HepG2 (cell line): Measurements from ENCODE around the gene PKLR. TPM values are rescaled to one million over a fixed set of nuclear protein-coding genes. Genes with fewer than 3 reads are reported as not detected.

Experiments used
- ARHGAP35 ChIP-seq: sonication (generic); formaldehyde crosslinking; IDR thresholded peaks from 2 replicates; pipeline ENCODE4 v1.9.0; 2022; ENCODE audit warnings: mild to moderate bottlenecking, inconsistent platforms, moderate library complexity, missing genetic modification reagents, borderline replicate concordance
- MEIS2 ChIP-seq: sonication (generic); formaldehyde crosslinking; IDR thresholded peaks from 2 replicates; pipeline ENCODE4 v1.9.0; 2021; ENCODE audit warnings: mild to moderate bottlenecking, missing genetic modification reagents
- TBX2 ChIP-seq: sonication (generic); formaldehyde crosslinking; IDR thresholded peaks from 2 replicates; pipeline ENCODE4 v1.5.0; 2020; ENCODE audit warnings: missing genetic modification reagents, mild to moderate bottlenecking, borderline replicate concordance
- ZFY ChIP-seq: sonication (generic); formaldehyde crosslinking; IDR thresholded peaks from 2 replicates; pipeline ENCODE4 v1.4.0; 2020; ENCODE audit warnings: missing genetic modification reagents
- ZNF143 ChIP-seq: sonication (generic); formaldehyde crosslinking; IDR thresholded peaks from 2 replicates; pipeline ENCODE4 v1.4.0; 2020; ENCODE audit warnings: missing genetic modification reagents
- ZNF160 ChIP-seq: sonication (generic); formaldehyde crosslinking; IDR thresholded peaks from 2 replicates; pipeline ENCODE4 v1.8.0; 2022; ENCODE audit warnings: mild to moderate bottlenecking, inconsistent platforms, missing genetic modification reagents
- ZNF30 ChIP-seq: sonication (generic); formaldehyde crosslinking; IDR thresholded peaks from 2 replicates; pipeline ENCODE4 v1.5.0; 2020; ENCODE audit warnings: mild to moderate bottlenecking, missing genetic modification reagents
- ZNF484 ChIP-seq: sonication (generic); formaldehyde crosslinking; IDR thresholded peaks from 2 replicates; pipeline ENCODE4 v1.5.1; 2020; ENCODE audit warnings: mild to moderate bottlenecking, low read depth, missing genetic modification reagents, borderline replicate concordance
- ZNF589 ChIP-seq: sonication (generic); formaldehyde crosslinking; conservative IDR thresholded peaks from 2 replicates; pipeline ENCODE4 v1.8.0; 2022; ENCODE audit warnings: mild to moderate bottlenecking, moderate library complexity, missing genetic modification reagents
- ZNF724P ChIP-seq: sonication (generic); formaldehyde crosslinking; IDR thresholded peaks from 2 replicates; pipeline ENCODE4 v1.8.0; 2022; ENCODE audit warnings: missing genetic modification reagents, borderline replicate concordance
- polyA plus RNA-seq, 8 experiments: library from polyadenylated mRNA; depleted of rRNA in 3 of 8; stranded (reverse) in 7 of 8; unstranded in 1 of 8; fragments of >200 nt; fragmentation: Illumina TruSeq in 4 of 8; extraction: Trizol in 4 of 8; gene quantifications; 2 replicates each; pipeline versions ENCODE4 v1.2.1 to v1.2.3, GENCODE V29; 2011 to 2016; ENCODE audit warnings: low read depth in 4 of 8, missing spikeins in 1 of 8, mixed read lengths in 1 of 8; ENCODE audit not compliant: insufficient read depth in 1 of 8
- total RNA-seq, 5 experiments: library from RNA; depleted of rRNA; stranded (reverse); fragments of >200 nt; fragmentation: Illumina TruSeq; extraction: Trizol; gene quantifications; 2 replicates each; pipeline ENCODE4 v1.2.3, GENCODE V29; 2016; ENCODE audit warnings: low read depth in 1 of 5
- TF ChIP-seq, protein P1 (sequence below): sonication (generic); formaldehyde crosslinking; IDR thresholded peaks from 2 replicates; pipeline ENCODE4 v1.9.0; 2021; ENCODE audit warnings: missing genetic modification reagents, mild to moderate bottlenecking, borderline replicate concordance
- TF ChIP-seq, protein P2 (sequence below): sonication (generic); formaldehyde crosslinking; IDR thresholded peaks from 2 replicates; pipeline ENCODE4 v1.5.0; 2020; ENCODE audit warnings: missing genetic modification reagents
- TF ChIP-seq, protein P3 (sequence below): sonication (generic); formaldehyde crosslinking; IDR thresholded peaks from 2 replicates; pipeline ENCODE4 v1.5.0; 2020; ENCODE audit warnings: mild to moderate bottlenecking, missing genetic modification reagents, borderline replicate concordance
- TF ChIP-seq, protein P4 (sequence below), 2 experiments: IDR thresholded peaks; 2 replicates each; pipeline ENCODE4 v1.6.1; 2011 to 2012; ENCODE audit warnings: low read length in 2 of 2, borderline replicate concordance in 1 of 2, low read depth in 1 of 2, mild to moderate bottlenecking in 1 of 2, moderate library complexity in 1 of 2
- TF ChIP-seq, protein P5 (sequence below): sonication (generic); formaldehyde crosslinking; IDR thresholded peaks from 2 replicates; pipeline ENCODE4 v1.8.1; 2023; ENCODE audit warnings: mild to moderate bottlenecking, inconsistent platforms, moderate library complexity, missing genetic modification reagents, borderline replicate concordance

Gene PKLR
- total and polyA plus RNA-seq, 2 of the 13 experiments (the other 11 are each of a cell fraction or from before 2014, with no cell fraction given), result 10.3 to 29.3 TPM

DNA sequence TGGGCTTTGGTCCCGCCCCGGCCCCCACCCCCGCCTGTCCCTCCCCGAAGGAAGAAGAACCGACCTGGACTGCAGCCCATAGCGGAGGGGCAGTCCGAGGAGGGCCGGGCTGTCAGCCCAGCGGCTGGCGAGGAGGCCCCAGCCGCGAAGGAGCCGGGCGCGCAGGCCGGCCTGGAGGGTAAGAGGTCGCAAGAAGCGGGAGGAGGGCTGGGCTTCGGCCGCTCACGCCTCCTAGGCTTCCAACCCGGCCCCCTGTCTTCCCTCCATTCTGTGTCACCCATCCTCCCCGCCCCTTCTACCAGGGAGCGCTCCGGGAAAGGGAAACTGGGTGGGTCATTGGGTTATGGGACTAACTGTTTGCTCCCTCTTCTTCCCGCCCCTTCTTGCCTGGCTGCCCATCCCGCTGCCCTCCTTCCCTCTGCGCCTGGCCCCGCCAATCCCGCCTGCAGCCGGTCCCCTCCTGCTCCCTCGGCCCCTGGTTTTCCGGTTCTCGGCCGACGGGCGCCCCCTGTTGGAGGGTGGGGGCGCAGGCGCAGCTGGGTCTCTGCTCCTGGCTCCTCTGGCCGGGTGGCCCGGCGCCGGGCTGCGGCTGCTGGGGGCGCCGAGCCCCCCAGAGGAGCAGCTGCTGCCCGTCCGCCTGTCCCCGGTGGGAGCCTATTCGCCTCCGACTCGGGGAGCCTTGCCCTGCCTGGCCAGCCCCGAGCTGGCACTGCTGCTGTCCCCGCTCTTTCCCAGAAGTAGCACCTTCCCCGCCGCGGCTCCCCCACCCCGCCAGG, 21.9 kb upstream of the PKLR start (continued):
- TF ChIP-seq, protein P1, sequence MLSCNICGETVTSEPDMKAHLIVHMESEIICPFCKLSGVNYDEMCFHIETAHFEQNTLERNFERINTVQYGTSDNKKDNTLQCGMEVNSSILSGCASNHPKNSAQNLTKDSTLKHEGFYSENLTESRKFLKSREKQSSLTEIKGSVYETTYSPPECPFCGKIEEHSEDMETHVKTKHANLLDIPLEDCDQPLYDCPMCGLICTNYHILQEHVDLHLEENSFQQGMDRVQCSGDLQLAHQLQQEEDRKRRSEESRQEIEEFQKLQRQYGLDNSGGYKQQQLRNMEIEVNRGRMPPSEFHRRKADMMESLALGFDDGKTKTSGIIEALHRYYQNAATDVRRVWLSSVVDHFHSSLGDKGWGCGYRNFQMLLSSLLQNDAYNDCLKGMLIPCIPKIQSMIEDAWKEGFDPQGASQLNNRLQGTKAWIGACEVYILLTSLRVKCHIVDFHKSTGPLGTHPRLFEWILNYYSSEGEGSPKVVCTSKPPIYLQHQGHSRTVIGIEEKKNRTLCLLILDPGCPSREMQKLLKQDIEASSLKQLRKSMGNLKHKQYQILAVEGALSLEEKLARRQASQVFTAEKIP (CRISPR knock-in tag), result no peak
- TF ChIP-seq ZNF160 (no peak), TBX2 (CRISPR knock-in tag) (peak; percentile 34; the same call in 1 of the 2 replicates), ZNF143 (CRISPR knock-in tag) (no peak), ZNF30 (CRISPR knock-in tag) (no peak), ZNF589 (CRISPR knock-in tag) (0 out of 2 replicates have a peak, but pooled peaks have one; percentile 46), ZFY (CRISPR knock-in tag) (no peak; the same call in 1 of the 2 replicates), ZNF724P (CRISPR knock-in tag) (no peak), ARHGAP35 (no peak), ZNF484 (CRISPR knock-in tag) (no peak; the same call in 1 of the 2 replicates), MEIS2 (CRISPR knock-in tag) (peak; percentile 37; the same call in 1 of the 2 replicates)
- TF ChIP-seq, protein P2, sequence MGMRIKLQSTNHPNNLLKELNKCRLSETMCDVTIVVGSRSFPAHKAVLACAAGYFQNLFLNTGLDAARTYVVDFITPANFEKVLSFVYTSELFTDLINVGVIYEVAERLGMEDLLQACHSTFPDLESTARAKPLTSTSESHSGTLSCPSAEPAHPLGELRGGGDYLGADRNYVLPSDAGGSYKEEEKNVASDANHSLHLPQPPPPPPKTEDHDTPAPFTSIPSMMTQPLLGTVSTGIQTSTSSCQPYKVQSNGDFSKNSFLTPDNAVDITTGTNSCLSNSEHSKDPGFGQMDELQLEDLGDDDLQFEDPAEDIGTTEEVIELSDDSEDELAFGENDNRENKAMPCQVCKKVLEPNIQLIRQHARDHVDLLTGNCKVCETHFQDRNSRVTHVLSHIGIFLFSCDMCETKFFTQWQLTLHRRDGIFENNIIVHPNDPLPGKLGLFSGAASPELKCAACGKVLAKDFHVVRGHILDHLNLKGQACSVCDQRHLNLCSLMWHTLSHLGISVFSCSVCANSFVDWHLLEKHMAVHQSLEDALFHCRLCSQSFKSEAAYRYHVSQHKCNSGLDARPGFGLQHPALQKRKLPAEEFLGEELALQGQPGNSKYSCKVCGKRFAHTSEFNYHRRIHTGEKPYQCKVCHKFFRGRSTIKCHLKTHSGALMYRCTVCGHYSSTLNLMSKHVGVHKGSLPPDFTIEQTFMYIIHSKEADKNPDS, result no peak
- TF ChIP-seq, protein P3, sequence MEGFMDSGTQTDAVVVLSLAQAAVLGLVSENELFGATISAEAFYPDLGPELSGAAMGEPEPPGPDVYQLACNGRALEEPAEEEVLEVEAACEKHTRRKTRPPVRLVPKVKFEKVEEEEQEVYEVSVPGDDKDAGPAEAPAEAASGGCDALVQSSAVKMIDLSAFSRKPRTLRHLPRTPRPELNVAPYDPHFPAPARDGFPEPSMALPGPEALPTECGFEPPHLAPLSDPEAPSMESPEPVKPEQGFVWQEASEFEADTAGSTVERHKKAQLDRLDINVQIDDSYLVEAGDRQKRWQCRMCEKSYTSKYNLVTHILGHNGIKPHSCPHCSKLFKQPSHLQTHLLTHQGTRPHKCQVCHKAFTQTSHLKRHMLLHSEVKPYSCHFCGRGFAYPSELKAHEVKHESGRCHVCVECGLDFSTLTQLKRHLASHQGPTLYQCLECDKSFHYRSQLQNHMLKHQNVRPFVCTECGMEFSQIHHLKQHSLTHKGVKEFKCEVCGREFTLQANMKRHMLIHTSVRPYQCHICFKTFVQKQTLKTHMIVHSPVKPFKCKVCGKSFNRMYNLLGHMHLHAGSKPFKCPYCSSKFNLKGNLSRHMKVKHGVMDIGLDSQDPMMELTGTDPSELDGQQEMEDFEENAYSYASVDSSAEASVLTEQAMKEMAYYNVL (CRISPR knock-in tag), result no peak
- TF ChIP-seq, protein P4, sequence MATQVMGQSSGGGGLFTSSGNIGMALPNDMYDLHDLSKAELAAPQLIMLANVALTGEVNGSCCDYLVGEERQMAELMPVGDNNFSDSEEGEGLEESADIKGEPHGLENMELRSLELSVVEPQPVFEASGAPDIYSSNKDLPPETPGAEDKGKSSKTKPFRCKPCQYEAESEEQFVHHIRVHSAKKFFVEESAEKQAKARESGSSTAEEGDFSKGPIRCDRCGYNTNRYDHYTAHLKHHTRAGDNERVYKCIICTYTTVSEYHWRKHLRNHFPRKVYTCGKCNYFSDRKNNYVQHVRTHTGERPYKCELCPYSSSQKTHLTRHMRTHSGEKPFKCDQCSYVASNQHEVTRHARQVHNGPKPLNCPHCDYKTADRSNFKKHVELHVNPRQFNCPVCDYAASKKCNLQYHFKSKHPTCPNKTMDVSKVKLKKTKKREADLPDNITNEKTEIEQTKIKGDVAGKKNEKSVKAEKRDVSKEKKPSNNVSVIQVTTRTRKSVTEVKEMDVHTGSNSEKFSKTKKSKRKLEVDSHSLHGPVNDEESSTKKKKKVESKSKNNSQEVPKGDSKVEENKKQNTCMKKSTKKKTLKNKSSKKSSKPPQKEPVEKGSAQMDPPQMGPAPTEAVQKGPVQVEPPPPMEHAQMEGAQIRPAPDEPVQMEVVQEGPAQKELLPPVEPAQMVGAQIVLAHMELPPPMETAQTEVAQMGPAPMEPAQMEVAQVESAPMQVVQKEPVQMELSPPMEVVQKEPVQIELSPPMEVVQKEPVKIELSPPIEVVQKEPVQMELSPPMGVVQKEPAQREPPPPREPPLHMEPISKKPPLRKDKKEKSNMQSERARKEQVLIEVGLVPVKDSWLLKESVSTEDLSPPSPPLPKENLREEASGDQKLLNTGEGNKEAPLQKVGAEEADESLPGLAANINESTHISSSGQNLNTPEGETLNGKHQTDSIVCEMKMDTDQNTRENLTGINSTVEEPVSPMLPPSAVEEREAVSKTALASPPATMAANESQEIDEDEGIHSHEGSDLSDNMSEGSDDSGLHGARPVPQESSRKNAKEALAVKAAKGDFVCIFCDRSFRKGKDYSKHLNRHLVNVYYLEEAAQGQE (IDR thresholded peaks at IDR 0.05; ENCODE audit: borderline replicate concordance in 1 of 2, low read depth in 1 of 2, low read length in 2 of 2), result no peak
- TF ChIP-seq, protein P5, sequence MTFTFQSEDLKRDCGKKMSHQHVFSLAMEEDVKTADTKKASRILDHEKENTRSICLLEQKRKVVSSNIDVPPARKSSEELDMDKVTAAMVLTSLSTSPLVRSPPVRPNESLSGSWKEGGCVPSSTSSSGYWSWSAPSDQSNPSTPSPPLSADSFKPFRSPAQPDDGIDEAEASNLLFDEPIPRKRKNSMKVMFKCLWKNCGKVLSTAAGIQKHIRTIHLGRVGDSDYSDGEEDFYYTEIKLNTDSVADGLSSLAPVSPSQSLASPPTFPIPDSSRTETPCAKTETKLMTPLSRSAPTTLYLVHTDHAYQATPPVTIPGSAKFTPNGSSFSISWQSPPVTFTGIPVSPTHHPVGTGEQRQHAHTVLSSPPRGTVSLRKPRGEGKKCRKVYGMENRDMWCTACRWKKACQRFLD (CRISPR knock-in tag), result no peak
